HL-60 (cell line): Measurements from ENCODE around the gene GPR107.

Experiments
- POLR2AphosphoS5 ChIP-seq: IDR thresholded peaks from 2 replicates; pipeline ENCODE4 v1.6.1; 2012; ENCODE audit warnings: low read depth
- TF ChIP-seq, protein P1 (sequence below): IDR thresholded peaks from one replicate; pipeline ENCODE4 v1.5.1; 2011; ENCODE audit warnings: low read length, control low read depth, inconsistent platforms; ENCODE audit not compliant: insufficient read depth

DNA sequence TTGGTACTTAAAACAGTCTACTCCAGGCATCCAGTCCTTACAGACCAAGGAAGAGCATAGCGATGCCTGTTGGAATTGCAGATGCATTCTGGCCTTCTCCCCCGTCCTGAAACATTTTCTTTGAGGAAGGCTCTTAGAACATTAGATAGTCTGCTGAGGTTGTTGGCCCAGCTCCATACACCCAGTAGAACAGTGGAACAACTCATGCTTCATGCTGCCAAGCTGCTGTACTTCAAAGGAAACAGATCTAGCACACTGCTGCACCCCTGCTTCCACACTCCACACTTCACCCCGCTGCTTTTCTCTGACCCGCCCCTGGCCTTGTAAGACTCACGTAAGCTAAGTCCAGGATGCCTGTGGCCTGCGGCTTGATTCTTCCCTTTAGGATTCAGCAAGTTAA is 85.1 kb downstream of the GPR107 start:
- TF ChIP-seq, protein P1, sequence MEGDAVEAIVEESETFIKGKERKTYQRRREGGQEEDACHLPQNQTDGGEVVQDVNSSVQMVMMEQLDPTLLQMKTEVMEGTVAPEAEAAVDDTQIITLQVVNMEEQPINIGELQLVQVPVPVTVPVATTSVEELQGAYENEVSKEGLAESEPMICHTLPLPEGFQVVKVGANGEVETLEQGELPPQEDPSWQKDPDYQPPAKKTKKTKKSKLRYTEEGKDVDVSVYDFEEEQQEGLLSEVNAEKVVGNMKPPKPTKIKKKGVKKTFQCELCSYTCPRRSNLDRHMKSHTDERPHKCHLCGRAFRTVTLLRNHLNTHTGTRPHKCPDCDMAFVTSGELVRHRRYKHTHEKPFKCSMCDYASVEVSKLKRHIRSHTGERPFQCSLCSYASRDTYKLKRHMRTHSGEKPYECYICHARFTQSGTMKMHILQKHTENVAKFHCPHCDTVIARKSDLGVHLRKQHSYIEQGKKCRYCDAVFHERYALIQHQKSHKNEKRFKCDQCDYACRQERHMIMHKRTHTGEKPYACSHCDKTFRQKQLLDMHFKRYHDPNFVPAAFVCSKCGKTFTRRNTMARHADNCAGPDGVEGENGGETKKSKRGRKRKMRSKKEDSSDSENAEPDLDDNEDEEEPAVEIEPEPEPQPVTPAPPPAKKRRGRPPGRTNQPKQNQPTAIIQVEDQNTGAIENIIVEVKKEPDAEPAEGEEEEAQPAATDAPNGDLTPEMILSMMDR, result no peak
- TF ChIP-seq POLR2AphosphoS5, result no peak
